K562 (cell line): Measurements from ENCODE around the gene PHLDB1. TPM values are rescaled to one million over a fixed set of nuclear protein-coding genes. Genes with fewer than 3 reads are reported as not detected.

Experiments
- ATAC-seq: fragments of 200-7000 bp; cut with Tn5 transposase; 3 replicates; pipeline ENCODE4 v1.9.1; 2020; ENCODE audit warnings: moderate library complexity
- BruUV-seq: library from RNA; stranded (reverse); fragments of 400-500 nt; replicated peaks from 2 replicates; lab custom pipeline; 2021; lab: Mats Ljungman, UMichigan
- CTCF ChIA-PET: fragments of 300-600 bp; formaldehyde crosslinking; extraction: SDS; loops from one replicate; lab custom pipeline; 2021; ENCODE audit warnings: low intra/inter-chr PET ratio; lab: Yijun Ruan, JAX
- POLR2A ChIA-PET: fragments of 300-600, 350-650 bp; sonication (Branson Sonifier 250); formaldehyde crosslinking; extraction: SDS; loops from one replicate; lab custom pipeline; 2021; ENCODE audit warnings: antibody characterized with exemption, inconsistent platforms; lab: Yijun Ruan, JAX
- DNase-seq, 4 experiments: peaks; one replicate each; pipeline versions ENCODE4 v3.0.0 to v3.0.0-alpha.2; 2011 to 2018; ENCODE audit warnings: low spot score in 3 of 4, mixed read lengths in 3 of 4; ENCODE audit errors: extremely low read depth in 1 of 4
- FAIRE-seq: peaks from 2 replicates; lab custom pipeline; 2011; peaks lifted over from hg19 to GRCh38; lab: Jason Lieb, UNC
- H2AFZ ChIP-seq: 2 replicates; pipeline ENCODE4 v1.6.0; 2011; ENCODE audit warnings: low read depth, low read length, control low read depth, inconsistent platforms
- H3K27ac ChIP-seq: fragments of 200-600 bp; 3 replicates; pipeline ENCODE4 v1.8.0; 2011; ENCODE audit warnings: low read depth, mild to moderate bottlenecking, control low read depth, inconsistent platforms, low read length, moderate library complexity, mixed read lengths; ENCODE audit errors: extremely low read depth
- H3K27me3 ChIP-seq, 2 experiments: fragments of 300-600 bp in 1 of 2; 2 replicates in 1 of 2; 3 replicates in 1 of 2; pipeline versions ENCODE4 v1.6.0 to v1.8.0; 2011; ENCODE audit warnings: inconsistent platforms in 2 of 2, low read length in 2 of 2, mild to moderate bottlenecking in 1 of 2, mixed read lengths in 1 of 2, moderate library complexity in 1 of 2; ENCODE audit not compliant: control insufficient read depth in 2 of 2, insufficient read depth in 2 of 2
- H3K36me3 ChIP-seq: fragments of 300-600 bp; 3 replicates; pipeline ENCODE4 v1.8.0; 2011; ENCODE audit warnings: mild to moderate bottlenecking, low read length, inconsistent platforms; ENCODE audit not compliant: control insufficient read depth, insufficient read depth
- H3K4me1 ChIP-seq, 2 experiments: fragments of 200-600 bp in 1 of 2; replicated peaks in 1 of 2; 2 replicates in 1 of 2; 3 replicates in 1 of 2; pipeline versions ENCODE4 v1.5.1 to v1.8.0; 2011; ENCODE audit warnings: inconsistent platforms in 2 of 2, low read length in 2 of 2, mild to moderate bottlenecking in 1 of 2, mixed read lengths in 1 of 2, moderate library complexity in 1 of 2; ENCODE audit not compliant: control insufficient read depth in 2 of 2, insufficient read depth in 2 of 2
- H3K4me2 ChIP-seq: 2 replicates; pipeline ENCODE4 v1.6.1; 2011; ENCODE audit warnings: low read length, control low read depth, inconsistent platforms, mixed read lengths; ENCODE audit not compliant: insufficient read depth
- H3K4me3 ChIP-seq: fragments of 200-600 bp; sonication (generic), shearing (Covaris generic); 2 replicates; pipeline ENCODE4 v1.5.1; 2016; ENCODE audit warnings: control low read depth, inconsistent platforms
- H3K79me2 ChIP-seq: fragments of 200-600 bp; 3 replicates; pipeline ENCODE4 v1.8.0; 2011; ENCODE audit warnings: low read length, inconsistent platforms; ENCODE audit not compliant: control insufficient read depth, insufficient read depth
- H3K9ac ChIP-seq, 2 experiments: 2 replicates each; pipeline versions ENCODE4 v1.6.0 to v1.6.1; 2011; ENCODE audit warnings: low read depth in 2 of 2, low read length in 2 of 2, control low read depth in 1 of 2, inconsistent platforms in 1 of 2, mild to moderate bottlenecking in 1 of 2, mixed read lengths in 1 of 2; ENCODE audit not compliant: insufficient read depth in 1 of 2
- H3K9me1 ChIP-seq: one replicate; pipeline ENCODE4 v1.6.0; 2011; ENCODE audit warnings: inconsistent platforms, mild to moderate bottlenecking, low read length, moderate library complexity; ENCODE audit not compliant: control insufficient read depth, insufficient read depth
- H3K9me3 ChIP-seq: replicated peaks from 2 replicates; pipeline ENCODE4 v1.5.1; 2011; ENCODE audit warnings: low read depth, low read length, inconsistent platforms; ENCODE audit not compliant: control insufficient read depth, insufficient read depth
- H4K20me1 ChIP-seq: replicated peaks from 2 replicates; pipeline ENCODE4 v1.6.1; 2011; ENCODE audit warnings: low read length, inconsistent platforms, mixed read lengths; ENCODE audit not compliant: control insufficient read depth, insufficient read depth
- DIDO1 ChIP-seq: fragments of 450-650 bp; IDR thresholded peaks from 2 replicates; pipeline ENCODE4 v1.6.1; 2016; ENCODE audit warnings: low read depth, missing biosample characterization, missing genetic modification characterization
- NFE2L1 ChIP-seq: fragments of 450-650 bp; IDR thresholded peaks from 2 replicates; pipeline ENCODE4 v1.6.1; 2016; ENCODE audit warnings: missing genetic modification characterization, low read depth, mild to moderate bottlenecking, missing compliant biosample characterization, moderate library complexity, borderline replicate concordance
- RFX1 ChIP-seq: fragments of 450-650 bp; IDR thresholded peaks from 2 replicates; pipeline ENCODE4 v1.6.1; 2016; ENCODE audit warnings: mild to moderate bottlenecking, moderate library complexity
- ZKSCAN1 ChIP-seq: fragments of 150-350 bp; IDR thresholded peaks from 2 replicates; pipeline ENCODE4 v1.6.1; 2016; ENCODE audit warnings: low read depth, low read length
- ZNF121 ChIP-seq: sonication (generic); formaldehyde crosslinking; conservative IDR thresholded peaks from 2 replicates; pipeline ENCODE4 v1.8.0; 2022; ENCODE audit warnings: missing genetic modification reagents
- ZNF263 ChIP-seq: sonication (generic); formaldehyde crosslinking; IDR thresholded peaks from 2 replicates; pipeline ENCODE4 v1.8.0; 2022; ENCODE audit warnings: mild to moderate bottlenecking, missing genetic modification reagents, borderline replicate concordance
- WGBS: fragments of 100-300 bp; shearing (Covaris generic); methylation state at CpG from one replicate; pipeline ENCODE4 v1.1.6; 2016; ENCODE audit warnings: low coverage, mixed read lengths; ENCODE audit not compliant: insufficient coverage; ENCODE audit errors: missing lambda C conversion rate; 5-methylcytosine and 5-hydroxymethylcytosine counted together
- in situ Hi-C: fragments of 300-500 bp; cut with MboI; formaldehyde crosslinking; loops from 4 replicates; pipeline ENCODE4 v1.15.0; 2018; ENCODE audit warnings: inconsistent platforms, mixed read lengths
- intact Hi-C: fragments of 100-400 bp; cut with micrococcal nuclease; formaldehyde crosslinking; loops from 2 replicates; pipeline ENCODE4 v1.14.2; 2022
- polyA plus RNA-seq, 8 experiments: library from polyadenylated mRNA; depleted of rRNA in 4 of 8; stranded (reverse) in 5 of 8; unstranded in 3 of 8; fragments of >200 nt; fragmentation: Nextera tagmentation in 2 of 8; fragmentation: Illumina TruSeq in 1 of 8; extraction: Ambion mirVana in 2 of 8; extraction: Trizol in 1 of 8; gene quantifications; 2 replicates each; pipeline versions ENCODE4 v1.2.1 to v1.2.3, GENCODE V29; 2011 to 2014; ENCODE audit warnings: inconsistent platforms in 1 of 8, missing spikeins in 1 of 8
- total RNA-seq, 7 experiments: library from RNA; depleted of rRNA in 6 of 7; stranded (reverse); fragments of >200 nt in 6 of 7; fragmentation: Illumina TruSeq in 2 of 7; extraction: Trizol in 2 of 7; gene quantifications; 2 replicates each; pipeline versions ENCODE4 v1.2.1 to v1.2.3, GENCODE V29; 2011 to 2021; ENCODE audit warnings: low replicate concordance in 1 of 7
- TF ChIP-seq, protein P1 (sequence below): sonication (generic); formaldehyde crosslinking; IDR thresholded peaks from 2 replicates; pipeline ENCODE4 v1.9.0; 2022; ENCODE audit warnings: mild to moderate bottlenecking, missing genetic modification reagents

The PHLDB1 gene
- total and polyA plus RNA-seq, 9 of the 15 experiments (the other 6 are each of a cell fraction or from before 2014, with no cell fraction given) = 2.0 to 28.7 (median 16.2) TPM

DNA sequence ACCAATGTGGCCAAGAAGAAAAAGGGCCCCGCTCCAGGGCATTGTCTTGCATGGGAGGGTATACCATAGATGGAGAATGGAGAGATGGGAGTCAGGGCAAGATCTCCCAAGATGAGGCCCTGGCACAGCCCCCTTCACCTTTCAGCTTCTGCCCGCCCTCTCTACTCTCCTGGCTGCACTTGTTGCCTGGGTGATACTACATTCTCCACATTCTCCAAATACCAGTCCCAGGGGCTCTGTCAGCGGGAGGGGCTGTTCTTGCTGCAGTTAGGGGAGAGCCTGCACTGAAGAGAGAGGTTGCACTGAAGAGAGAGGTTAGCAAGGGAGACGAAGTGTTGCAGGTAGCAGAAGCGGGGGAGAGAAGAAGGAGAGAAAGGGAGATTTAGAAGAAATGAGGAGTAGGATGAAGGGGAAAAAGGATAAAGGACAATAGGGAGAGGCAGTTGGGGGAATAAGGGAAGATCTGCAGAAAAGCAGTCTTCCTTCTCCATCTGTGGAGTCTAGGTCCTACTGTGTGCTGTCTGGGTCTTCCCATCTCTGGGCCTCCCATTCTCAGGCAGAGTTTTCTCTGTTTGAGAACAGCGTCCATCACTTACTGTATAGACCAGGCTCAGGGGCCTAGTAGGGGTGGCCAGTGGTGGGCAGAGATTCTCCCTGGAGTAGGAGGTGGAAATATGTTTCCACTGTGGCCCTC lies 8.0 kb downstream of the PHLDB1 start:
- in situ Hi-C loops = no loop called here
- BruUV-seq = no TSS peak
- H3K4me1 ChIP-seq = peaks cover 13 to 17% of the 10 kb centered on the region in 2 experiments
- H3K4me2 ChIP-seq = no peak overlapping the region
- H3K27me3 ChIP-seq = no peaks in the 10 kb centered on the region
- intact Hi-C loops = no loop called here
- DNase-seq (no peak), FAIRE-seq (no peak), ATAC-seq (no peak)
- peaks cover 22% of the 10 kb centered on the region for H3K36me3 ChIP-seq
- TF ChIP-seq ZKSCAN1 = peak; percentile 57; the same call in 1 of the 2 replicates
- no peak for TF ChIP-seq DIDO1 (tag)
- H3K9me3 ChIP-seq = no peaks in the 10 kb centered on the region
- WGBS = 84% methylated on average over 4 of the region's 6 CpGs
- H3K4me3 ChIP-seq = no peak overlapping the region
- no peaks in the 10 kb centered on the region for H4K20me1 ChIP-seq
- H2AFZ ChIP-seq = no peak overlapping the region
- H3K9ac ChIP-seq = no peak overlapping the region
- H3K9me1 ChIP-seq = peaks cover 3% of the 10 kb centered on the region
- H3K27ac ChIP-seq = no peak overlapping the region
- CTCF ChIA-PET = no interaction called here
- POLR2A ChIA-PET = interaction anchor here (0.7 kb wide), 1 partner anchor 14 kb away, joined by 5 read pairs; no protein-coding TSS in a partner anchor
- H3K79me2 ChIP-seq = no peaks in the 10 kb centered on the region

DNA sequence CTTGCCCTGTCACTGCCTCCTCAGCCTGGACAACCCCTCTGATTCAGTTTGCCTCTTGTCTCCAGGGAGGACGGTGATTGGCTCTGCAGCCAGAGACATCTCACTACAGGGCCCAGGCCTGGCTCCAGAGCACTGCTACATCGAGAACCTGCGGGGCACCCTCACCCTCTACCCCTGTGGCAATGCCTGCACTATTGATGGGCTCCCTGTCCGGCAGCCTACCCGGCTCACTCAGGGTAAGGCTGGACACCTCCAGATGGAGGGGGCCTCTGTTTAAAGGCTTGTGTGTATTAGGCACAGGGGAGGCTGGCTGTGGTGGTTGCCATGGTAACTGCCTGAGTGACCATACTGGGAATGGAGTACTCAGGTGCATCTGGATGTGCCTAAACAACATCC lies 8.6 kb downstream of the PHLDB1 start:
- no TSS peak for BruUV-seq
- DNase-seq (no peak), FAIRE-seq (no peak), ATAC-seq (no peak)
- Histone ChIP-seq H3K36me3 (peaks cover 22% of the 10 kb centered on the region), H3K9ac (no peak overlapping the region), H3K27ac (no peak overlapping the region), H3K9me1 (peaks cover 3% of the 10 kb centered on the region), H3K4me2 (no peak overlapping the region), H3K79me2 (no peaks in the 10 kb centered on the region), H3K4me1 (peaks cover 17 to 18% of the 10 kb centered on the region in 2 experiments), H4K20me1 (no peaks in the 10 kb centered on the region), H2AFZ (no peak overlapping the region), H3K4me3 (no peak overlapping the region), H3K27me3 (no peaks in the 10 kb centered on the region), H3K9me3 (no peaks in the 10 kb centered on the region)
- CTCF ChIA-PET = no interaction called here
- intact Hi-C loops (no loop called here), in situ Hi-C loops (no loop called here)
- POLR2A ChIA-PET = no interaction called here
- TF ChIP-seq NFE2L1 (tag) (no peak), RFX1 (peak; percentile 90), ZNF121 (0 out of 2 replicates have a peak, but pooled peaks have one; percentile 30), ZNF263 (CRISPR knock-in tag) (no peak)
- TF ChIP-seq, protein P1, sequence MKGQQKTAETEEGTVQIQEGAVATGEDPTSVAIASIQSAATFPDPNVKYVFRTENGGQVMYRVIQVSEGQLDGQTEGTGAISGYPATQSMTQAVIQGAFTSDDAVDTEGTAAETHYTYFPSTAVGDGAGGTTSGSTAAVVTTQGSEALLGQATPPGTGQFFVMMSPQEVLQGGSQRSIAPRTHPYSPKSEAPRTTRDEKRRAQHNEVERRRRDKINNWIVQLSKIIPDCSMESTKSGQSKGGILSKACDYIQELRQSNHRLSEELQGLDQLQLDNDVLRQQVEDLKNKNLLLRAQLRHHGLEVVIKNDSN (CRISPR knock-in tag) = no peak
- 81% methylated on average over 5 of the region's 5 CpGs for WGBS
